ENCODE data around the gene BCL3. TPM values are rescaled to one million over a fixed set of nuclear protein-coding genes. Genes with fewer than 3 reads are reported as not detected.

The BCL3 gene
- total and polyA plus RNA-seq, 12 donors, result 7.1 to 76.3 (median 20.9) TPM

DNA sequence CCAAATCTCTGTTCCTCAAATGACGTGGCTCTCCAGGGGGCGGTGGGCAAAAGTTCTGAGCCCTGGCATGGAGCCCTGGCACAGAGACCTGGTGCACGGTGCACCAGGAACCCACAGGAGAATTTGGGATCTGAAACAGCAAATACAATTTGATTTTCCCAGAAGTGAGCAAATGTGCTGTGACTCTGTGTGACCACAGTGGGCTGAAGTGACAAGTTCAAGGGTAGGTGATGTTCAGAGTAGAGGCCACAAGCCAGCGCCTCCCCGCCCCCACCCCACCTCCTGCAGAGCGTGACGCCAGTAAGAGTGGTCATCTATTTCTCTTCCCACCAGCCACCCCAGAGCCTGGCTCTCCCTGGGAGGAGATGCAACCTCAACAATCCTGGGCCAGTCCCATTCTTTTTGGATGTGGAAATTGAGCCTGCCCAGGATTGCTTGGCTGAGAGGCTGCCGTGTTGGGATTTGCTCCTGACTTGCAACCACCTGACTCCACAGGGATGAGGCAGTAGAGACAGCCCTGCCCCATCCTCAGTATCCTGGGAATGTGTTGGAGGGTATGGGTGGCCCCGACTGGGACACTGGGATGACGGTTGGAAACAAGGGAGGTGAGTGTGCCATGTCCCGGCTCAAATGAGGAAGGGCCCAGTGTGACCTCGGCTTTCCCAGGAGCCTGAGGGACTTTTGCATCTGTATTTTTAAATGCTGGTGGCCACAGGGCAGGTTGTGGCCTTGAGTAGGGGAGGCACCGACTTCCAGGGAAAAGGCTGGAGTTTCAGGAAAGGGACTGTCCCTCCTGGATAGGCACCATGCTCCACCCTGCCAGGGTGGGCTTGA, 11.1 kb upstream of the BCL3 start:
- H3K27me3 ChIP-seq, result no peaks in the 10 kb centered on the region
- H3K9me3 ChIP-seq, result no peaks in the 10 kb centered on the region
- no peak for DNase-seq
- peak overlapping the region in 1 of 10 donors; percentile 73 for H3K27ac ChIP-seq
- H3K36me3 ChIP-seq, result no peaks in the 10 kb centered on the region
- peaks cover 8 to 68% (median 21%) of the 10 kb centered on the region in 9 donors for H3K4me1 ChIP-seq
- H3K4me3 ChIP-seq, result no peak overlapping the region
- no peak for ATAC-seq
- WGBS, 2 donors, result 61 to 66% methylated on average over 13 of the region's 13 CpGs
- TF ChIP-seq, protein P1, sequence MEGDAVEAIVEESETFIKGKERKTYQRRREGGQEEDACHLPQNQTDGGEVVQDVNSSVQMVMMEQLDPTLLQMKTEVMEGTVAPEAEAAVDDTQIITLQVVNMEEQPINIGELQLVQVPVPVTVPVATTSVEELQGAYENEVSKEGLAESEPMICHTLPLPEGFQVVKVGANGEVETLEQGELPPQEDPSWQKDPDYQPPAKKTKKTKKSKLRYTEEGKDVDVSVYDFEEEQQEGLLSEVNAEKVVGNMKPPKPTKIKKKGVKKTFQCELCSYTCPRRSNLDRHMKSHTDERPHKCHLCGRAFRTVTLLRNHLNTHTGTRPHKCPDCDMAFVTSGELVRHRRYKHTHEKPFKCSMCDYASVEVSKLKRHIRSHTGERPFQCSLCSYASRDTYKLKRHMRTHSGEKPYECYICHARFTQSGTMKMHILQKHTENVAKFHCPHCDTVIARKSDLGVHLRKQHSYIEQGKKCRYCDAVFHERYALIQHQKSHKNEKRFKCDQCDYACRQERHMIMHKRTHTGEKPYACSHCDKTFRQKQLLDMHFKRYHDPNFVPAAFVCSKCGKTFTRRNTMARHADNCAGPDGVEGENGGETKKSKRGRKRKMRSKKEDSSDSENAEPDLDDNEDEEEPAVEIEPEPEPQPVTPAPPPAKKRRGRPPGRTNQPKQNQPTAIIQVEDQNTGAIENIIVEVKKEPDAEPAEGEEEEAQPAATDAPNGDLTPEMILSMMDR (IDR thresholded peaks at IDR 0.05), result no peak
- intact Hi-C loops (cut with DNase I), result no loop called here

DNA sequence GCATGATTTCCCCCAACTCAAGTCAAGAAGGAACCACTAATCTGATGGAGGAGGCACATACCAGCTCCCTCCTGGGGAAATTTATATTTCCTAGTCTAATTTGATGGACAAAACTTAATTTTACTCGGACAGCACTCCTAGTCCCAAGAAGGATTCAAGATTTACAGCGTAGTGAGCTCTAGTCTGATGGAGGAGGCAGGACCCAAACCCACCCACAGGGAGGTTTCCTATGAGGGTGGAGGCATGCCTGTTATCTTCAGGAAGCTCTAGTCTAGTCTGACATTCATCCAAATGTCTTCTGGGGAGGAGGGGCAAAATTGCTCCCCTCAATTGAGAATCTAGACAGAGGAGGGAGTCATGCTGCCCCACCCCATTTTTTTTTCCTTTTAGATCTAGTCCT, 10.4 kb upstream of the BCL3 start:
- intact Hi-C loops (cut with DNase I), result no loop called here
- no peaks in the 10 kb centered on the region for H3K9me3 ChIP-seq
- ATAC-seq (no peak), DNase-seq (no peak)
- H3K36me3 ChIP-seq, result no peaks in the 10 kb centered on the region
- H3K4me3 ChIP-seq, result no peak overlapping the region
- H3K27me3 ChIP-seq, result no peaks in the 10 kb centered on the region
- 71 to 81% methylated on average over 2 of the region's 2 CpGs for WGBS, 2 donors
- peaks cover 13 to 69% (median 28%) of the 10 kb centered on the region in 9 donors for H3K4me1 ChIP-seq
- TF ChIP-seq, protein P1 (IDR thresholded peaks at IDR 0.05), result no peak
- H3K27ac ChIP-seq, result peak overlapping the region in 1 of 10 donors; percentile 73

DNA sequence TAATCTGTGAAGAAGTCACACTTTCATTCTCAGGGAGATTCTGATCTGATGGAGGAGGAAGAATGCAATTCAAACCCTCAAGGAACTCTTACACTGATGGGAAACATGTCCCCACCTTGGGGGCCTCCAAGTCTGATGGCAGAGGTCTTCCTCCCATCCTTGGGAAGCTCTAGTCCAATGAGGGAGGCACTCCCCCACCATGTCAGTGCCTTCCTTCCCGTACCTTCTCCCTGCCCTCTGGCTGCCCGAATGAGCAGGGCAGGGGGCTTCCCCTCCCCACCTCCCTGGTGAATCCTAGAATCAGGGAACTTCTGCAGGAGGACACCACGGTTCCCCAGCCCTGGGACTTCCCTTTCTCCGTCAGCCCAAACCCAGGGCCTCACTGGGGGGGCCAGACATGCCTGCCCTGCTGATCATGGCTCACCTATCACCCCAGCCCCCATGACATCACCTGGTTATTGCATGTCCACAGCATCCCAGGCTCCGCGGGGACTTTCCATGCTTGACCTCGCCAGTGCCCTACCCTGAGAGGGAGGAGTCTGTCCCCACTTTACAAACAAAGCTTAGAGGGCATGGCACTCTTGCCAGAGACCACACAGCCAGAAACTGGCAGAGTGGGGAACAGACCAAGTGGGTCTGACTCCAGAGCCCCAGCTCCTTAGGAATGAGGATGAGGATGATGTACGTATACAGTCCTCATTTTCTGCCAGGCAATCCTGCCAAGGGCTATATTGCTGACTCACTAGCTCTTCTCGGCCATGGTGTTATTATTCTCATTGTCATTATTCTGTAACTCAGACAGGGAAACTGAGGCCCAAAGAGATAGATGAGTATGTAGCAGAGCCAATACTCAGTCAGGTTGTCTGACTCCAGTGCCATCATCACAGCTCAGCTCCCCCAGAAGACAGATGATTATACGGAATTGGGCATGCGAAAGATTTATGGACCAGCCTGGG, 9.6 kb upstream of the BCL3 start:
- Histone ChIP-seq H3K9me3 (no peaks in the 10 kb centered on the region), H3K27ac (peak overlapping the region in 1 of 10 donors; percentile 73), H3K4me1 (peaks cover 13 to 77% (median 35%) of the 10 kb centered on the region in 9 donors), H3K27me3 (no peaks in the 10 kb centered on the region), H3K4me3 (no peak overlapping the region), H3K36me3 (no peaks in the 10 kb centered on the region)
- DNase-seq (no peak), ATAC-seq (no peak)
- TF ChIP-seq, protein P1 (IDR thresholded peaks at IDR 0.05), result no peak
- 64 to 66% methylated on average over 11 of the region's 11 CpGs for WGBS, 2 donors
- intact Hi-C loops (cut with DNase I), result no loop called here

DNA sequence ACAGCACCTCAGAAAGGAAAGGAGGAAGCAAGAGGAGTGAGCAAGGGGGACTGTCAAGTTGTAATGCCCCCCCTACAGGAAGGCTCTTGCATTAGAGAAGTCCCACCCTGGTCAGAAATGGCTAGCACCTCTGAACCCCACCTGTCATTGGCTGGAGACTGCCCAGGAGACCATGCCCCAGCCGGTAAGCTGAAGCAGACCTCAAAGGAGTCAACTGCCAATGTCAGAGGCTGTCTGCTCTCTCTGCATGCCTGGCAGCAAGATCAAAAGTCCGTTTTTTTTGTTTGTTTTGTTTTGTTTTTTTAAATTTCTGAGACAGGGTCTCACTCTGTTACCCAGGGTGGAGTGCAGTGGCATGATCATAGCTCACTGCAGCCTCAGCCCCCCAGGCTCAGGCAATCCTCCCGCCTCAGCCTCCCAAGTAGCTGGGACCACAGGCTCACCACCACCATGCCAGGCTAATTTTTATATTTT, 8.1 kb upstream of the BCL3 start:
- TF ChIP-seq, protein P1 (IDR thresholded peaks at IDR 0.05), result no peak
- Histone ChIP-seq H3K9me3 (no peaks in the 10 kb centered on the region), H3K4me3 (no peak overlapping the region), H3K36me3 (no peaks in the 10 kb centered on the region), H3K27ac (peak overlapping the region in 7 of 10 donors; percentile 74 to 100 (median 94)), H3K27me3 (no peaks in the 10 kb centered on the region), H3K4me1 (peaks cover 18 to 92% (median 50%) of the 10 kb centered on the region in 9 donors)
- 58 to 61% methylated on average over 3 of the region's 3 CpGs for WGBS, 2 donors
- DNase-seq, result no peak
- ATAC-seq, result no peak
- intact Hi-C loops (cut with DNase I), result no loop called here

Data from heart right ventricle (tissue), 16 donors.